Retinal pigment epithelial cell (primary cell): ENCODE data around the gene SLC35B2.
A peak's percentile ranks its signal among the peaks of the same experiment; 100 is the strongest.

Experiments used
- DNase-seq: peaks from one replicate; pipeline ENCODE4 v3.0.0-alpha.2; 2010; ENCODE audit warnings: low read depth
- H3K4me3 ChIP-seq: 2 replicates; pipeline ENCODE4 v1.5.1; 2011; ENCODE audit warnings: mild to moderate bottlenecking, low read length, control low read depth, moderate library complexity
- TF ChIP-seq, protein P1 (sequence below): conservative IDR thresholded peaks from 2 replicates; pipeline ENCODE4 v1.5.1; 2011; ENCODE audit warnings: low read depth, low read length, control low read depth, inconsistent platforms

The SLC35B2 gene

DNA sequence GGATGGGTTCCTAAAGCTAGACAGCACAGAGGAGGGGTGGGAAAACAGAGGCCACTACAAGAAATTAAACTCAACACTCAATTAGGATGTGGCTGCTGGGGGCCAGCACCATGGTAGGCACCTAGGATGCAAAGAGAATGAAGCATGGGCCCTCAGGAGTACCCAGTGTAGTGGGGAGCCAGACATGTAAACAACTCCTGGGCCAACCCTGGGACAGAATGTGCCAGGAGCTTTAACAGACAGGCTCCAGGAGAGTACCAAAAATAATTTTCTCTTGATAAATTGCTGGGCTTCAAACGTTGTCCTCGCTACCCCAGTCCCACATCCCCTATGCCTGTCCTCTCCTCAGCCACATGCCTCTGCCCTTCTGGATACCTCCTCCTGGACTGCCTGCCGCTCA is 14.6 kb upstream of the SLC35B2 start:
- TF ChIP-seq, protein P1, sequence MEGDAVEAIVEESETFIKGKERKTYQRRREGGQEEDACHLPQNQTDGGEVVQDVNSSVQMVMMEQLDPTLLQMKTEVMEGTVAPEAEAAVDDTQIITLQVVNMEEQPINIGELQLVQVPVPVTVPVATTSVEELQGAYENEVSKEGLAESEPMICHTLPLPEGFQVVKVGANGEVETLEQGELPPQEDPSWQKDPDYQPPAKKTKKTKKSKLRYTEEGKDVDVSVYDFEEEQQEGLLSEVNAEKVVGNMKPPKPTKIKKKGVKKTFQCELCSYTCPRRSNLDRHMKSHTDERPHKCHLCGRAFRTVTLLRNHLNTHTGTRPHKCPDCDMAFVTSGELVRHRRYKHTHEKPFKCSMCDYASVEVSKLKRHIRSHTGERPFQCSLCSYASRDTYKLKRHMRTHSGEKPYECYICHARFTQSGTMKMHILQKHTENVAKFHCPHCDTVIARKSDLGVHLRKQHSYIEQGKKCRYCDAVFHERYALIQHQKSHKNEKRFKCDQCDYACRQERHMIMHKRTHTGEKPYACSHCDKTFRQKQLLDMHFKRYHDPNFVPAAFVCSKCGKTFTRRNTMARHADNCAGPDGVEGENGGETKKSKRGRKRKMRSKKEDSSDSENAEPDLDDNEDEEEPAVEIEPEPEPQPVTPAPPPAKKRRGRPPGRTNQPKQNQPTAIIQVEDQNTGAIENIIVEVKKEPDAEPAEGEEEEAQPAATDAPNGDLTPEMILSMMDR, result no peak
- no peak for DNase-seq
- no peak overlapping the region for H3K4me3 ChIP-seq

DNA sequence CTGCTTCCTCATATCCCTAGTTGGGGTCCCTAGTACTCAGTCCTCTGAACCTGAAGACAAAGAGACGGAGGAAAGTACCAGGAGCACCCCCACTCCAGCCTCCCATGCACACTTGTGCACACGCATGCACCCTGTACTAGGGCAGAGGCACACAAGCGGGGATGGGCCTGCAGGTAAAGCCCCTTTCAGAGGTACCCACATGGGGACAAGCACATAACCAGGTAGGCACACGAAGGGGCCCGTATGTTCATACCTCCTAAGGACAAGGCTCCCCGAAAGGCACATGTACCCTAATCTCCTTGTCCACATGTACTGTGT is 14.0 kb upstream of the SLC35B2 start:
- no peak for DNase-seq
- TF ChIP-seq, protein P1, result no peak
- no peak overlapping the region for H3K4me3 ChIP-seq

GRCh38 chr6:44270526-44271405 is 13.4 kb upstream of the SLC35B2 start:
- H3K4me3 ChIP-seq, result peak overlapping the region; percentile 21
- no peak for DNase-seq

GRCh38 chr6:44269921-44270525 is 12.7 kb upstream of the SLC35B2 start, which contains the start of gene TMEM151B:
Gene TMEM151B, plus strand, starts transcription at chr6:44270450. Its CDS starts 293 bp downstream, at chr6:44270743.
- no peak for DNase-seq
- TF ChIP-seq, protein P1, result no peak
- H3K4me3 ChIP-seq, result peak within 1 kb of the TSS; percentile 21

More at GRCh38 chr6:44270526-44271405, 13.4 kb upstream of the SLC35B2 start:
- TF ChIP-seq, protein P1, result no peak

GRCh38 chr6:44269178-44269920 is 12.0 kb upstream of the SLC35B2 start:
- DNase-seq, result no peak
- TF ChIP-seq, protein P1, result no peak
- no peak overlapping the region for H3K4me3 ChIP-seq

DNA sequence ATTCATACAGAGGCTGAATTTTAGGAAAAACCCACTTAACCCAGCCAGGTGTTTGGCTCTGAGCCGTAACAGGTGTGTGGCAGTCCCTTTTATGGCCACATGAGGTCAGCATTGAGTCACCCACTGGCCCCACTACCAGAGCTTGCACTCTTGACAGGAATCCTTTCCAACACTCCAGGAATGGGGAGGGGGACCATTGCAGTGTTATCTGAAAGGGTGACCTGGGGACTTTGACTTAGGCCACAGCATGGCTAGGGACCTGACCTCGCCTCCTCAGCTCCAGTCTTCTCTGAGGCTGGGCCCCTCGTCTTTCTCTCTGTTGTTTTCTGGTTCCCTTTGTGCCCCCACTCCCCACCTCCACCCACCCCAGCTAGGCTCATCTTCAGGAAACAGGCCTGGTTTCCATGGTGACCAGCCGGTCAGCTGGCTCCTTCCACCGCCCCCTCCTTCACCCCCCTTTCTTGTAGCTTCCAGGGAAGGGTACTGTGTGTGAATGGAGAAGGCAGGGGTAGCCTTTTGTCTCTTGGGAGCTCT is 10.8 kb upstream of the SLC35B2 start:
- DNase-seq, result no peak
- TF ChIP-seq, protein P1, result peak; percentile 99
- H3K4me3 ChIP-seq, result no peak overlapping the region
